HL-60/S4 treated with retinoic acid at 250 ng/mL for 4 days and 3 days (cell line): Measurements from ENCODE around the gene HERC3.

Experiments
- in situ Hi-C: fragments of 300-500 bp; cut with MboI; formaldehyde crosslinking; loops from 2 replicates; pipeline ENCODE4 v1.7.0; 2022; ENCODE audit warnings: low sequenced_read_pairs

HERC3 gene

DNA sequence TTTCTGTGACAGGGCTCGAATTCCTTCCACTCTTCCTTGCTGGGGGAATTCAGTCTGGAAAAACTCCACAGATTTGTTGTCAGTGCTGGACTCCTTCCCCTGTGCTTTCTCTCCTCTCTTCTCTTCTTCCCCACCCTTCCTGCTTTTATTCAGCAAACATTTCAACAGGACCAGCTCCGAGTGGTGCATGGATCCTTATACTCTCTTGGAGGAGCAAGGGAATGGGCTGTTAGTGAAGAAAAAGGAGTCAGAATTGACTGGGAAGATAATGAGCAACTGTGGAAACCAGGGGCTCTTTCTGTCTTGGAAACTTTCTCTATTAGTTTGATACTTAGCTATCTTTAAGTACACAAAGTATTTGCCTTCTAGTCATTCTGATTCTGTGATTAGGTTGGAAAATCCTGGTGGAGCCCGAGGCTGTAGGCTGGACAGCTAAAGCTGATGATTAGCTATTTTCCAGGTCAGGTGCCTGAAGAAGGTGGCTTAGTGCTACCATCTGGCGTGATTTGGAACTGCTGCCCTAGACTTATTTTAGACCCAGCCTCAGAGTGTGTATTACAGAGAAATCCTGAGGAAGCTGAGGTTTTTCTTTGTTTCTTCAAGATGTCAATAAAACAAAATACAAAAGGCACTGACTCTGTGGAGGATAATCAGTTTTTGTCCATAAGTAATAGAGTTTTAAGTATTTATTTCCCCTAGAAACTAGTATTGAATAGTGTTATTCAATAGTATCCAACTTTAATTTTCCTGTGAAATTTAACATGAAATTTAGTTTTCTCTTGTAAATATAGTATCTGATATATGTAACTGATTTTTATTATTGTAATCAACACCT, 67.0 kb downstream of the HERC3 start:
- in situ Hi-C loops: no loop called here

DNA sequence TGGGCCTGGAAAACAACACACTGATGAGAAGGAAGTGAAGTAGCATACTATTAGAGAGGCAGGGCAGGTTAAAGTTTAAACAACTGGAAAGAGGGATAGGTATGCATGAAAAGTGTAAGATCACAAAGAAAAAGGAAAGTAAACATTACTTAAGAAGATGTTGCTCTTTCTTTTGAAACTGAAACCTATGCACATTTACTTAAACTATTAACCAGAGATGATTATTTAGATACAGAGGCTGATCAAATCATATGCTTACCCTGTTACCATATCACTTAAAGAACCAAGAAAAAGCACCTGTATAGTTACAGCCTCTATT, 67.6 kb downstream of the HERC3 start:
- in situ Hi-C loops: no loop called here

DNA sequence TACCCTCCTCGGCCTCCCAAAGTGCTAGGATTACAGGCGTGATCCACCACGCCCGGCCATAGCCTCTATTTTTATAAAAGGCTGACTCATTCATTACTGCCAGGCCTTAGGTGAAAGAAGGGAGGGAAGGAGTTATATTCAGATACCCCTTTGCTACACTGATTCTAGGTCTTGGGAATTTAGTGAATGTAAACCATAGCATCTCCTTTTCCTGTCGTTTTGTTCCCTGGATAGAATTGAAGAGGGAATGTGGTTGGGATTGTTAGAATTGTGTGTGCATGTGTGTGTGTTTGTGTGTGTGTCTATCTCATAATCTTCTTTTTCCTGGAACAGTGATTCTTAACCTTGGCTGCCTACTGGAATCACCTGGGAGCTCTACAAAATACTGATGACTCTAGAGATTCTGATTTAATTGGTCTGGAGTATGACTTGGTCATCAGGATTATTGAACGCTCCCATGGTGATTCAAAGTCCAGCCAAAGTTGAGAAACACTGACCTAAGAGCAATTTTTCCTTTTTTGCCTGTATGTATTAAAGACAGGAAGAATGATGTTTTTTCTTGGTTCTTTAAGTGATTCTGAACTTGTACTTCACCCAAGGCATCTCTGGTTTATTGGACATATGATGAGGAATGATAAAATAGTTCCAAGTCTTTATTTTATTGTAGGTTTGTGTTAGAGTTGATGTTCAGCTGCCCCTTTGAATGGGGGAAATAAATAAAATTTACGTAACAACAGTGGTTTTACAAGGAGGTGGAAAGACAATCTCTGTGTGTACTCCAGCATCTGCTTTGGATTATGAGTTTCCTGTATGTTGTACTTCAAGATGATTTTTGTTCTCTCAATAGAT, 68.4 kb downstream of the HERC3 start:
- in situ Hi-C loops: no loop called here

DNA sequence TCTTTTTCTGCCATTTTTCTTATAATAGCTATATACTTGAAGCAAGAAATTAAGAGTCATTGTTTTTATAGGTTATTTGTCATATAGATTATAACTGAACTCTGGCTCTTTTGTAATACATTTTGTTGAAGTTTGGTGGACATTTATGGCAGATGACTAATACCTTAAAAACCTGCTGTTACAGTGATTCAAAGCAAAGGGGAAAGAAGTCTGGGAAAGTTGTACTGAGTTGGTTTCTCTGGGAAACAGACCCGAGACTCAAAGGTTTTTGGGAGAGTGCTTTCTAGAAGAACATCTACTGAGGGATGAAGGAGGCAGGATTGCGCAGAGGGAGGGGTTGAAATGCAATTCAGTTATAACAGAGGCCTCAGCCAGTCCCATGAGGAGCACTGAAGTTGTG, 69.5 kb downstream of the HERC3 start:
- in situ Hi-C loops: no loop called here

DNA sequence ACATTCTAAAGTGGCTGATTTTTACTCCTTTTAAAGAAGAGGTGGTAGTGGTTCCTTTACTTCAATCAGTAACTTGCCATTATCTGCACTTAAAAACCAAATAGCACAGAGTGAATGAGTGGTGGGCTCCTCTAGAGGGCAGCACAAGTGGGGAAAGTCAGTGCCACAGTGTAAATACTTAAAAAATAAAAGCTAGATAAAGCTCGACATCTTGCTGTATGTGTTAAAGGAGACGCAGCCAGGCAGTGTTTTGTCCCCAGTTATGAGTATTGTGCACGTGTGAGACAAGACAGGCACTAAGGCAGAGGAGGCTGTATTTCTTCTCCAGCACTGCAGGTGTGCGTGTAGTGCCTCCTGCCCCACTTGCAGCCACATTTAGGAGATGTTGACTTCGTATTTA, 80.7 kb downstream of the HERC3 start:
- in situ Hi-C loops: no loop called here

DNA sequence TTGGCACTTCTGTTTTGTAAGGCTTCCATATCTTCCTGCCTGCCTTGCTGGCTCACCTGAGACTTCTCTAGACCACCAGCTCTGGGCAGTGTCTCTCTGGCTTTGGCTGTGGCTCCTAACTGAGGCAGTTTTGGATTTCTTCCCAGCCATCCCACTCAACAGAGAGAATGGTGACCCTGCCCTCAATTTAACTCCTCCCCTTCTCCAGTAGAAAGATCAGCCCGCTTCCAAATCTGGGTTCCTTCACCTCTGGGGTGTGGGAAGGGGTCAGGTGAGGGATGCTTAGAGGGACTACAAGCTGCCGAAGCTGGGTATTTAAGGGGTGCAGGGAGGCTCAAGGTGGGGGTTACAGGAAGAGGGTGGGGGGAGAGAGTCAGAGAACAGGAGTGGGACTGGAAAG, 81.6 kb downstream of the HERC3 start:
- in situ Hi-C loops: no loop called here

DNA sequence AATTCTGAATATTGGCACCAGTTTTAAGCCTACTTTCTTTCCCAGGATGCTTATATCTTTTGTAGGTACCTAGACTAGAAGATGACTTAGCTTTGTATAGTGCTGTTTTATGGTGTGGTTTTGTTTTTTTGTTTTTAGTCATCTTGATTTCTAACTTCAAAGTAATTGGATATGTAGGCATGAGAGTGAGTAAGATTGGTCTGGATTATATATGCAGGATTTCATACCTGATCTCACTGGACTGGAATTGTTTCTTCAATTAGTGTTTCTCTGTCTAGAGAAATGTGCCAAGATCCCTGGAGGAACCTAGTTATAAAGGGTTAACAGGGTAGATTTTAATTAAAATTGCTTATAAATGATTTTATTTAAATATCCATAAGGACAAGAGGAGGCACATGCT, 82.3 kb downstream of the HERC3 start:
- in situ Hi-C loops: no loop called here

DNA sequence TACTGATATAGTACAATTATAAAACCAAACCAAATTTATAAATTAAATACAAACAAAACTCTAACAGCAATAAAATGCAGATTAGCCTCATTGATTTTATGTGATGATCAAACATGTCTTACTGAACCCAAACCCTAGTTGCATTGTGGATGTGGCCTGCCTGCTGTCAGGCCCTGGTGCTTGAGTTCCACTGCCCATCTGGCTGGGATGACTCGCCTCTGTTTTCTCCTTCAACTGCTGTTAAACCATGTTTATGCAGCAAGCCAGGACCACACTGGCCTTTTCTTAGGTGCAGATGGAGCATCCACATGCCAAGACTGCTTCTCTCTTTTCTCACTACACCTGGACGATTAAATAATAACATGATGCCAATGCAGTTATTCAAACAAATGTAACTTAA, 82.7 kb downstream of the HERC3 start:
- in situ Hi-C loops: no loop called here

DNA sequence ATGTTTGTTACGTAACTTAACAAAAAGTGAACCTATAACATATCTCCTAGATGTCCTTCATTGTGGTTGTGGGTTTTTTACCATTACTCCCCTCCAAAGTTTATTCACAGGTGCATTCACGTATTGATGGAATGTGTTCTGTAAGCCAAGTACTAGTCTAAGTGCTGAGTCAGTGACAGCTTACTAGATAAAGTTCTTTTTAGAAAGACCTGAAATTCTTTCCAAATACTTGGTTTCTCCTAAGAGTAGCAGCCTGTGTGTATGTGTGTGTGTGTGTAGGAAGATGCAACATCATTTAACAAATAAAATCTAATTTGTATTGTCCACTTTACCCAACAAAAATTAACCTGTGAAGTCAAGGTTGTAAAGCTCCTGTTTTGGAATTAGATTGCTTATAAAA, 83.3 kb downstream of the HERC3 start:
- in situ Hi-C loops: no loop called here

DNA sequence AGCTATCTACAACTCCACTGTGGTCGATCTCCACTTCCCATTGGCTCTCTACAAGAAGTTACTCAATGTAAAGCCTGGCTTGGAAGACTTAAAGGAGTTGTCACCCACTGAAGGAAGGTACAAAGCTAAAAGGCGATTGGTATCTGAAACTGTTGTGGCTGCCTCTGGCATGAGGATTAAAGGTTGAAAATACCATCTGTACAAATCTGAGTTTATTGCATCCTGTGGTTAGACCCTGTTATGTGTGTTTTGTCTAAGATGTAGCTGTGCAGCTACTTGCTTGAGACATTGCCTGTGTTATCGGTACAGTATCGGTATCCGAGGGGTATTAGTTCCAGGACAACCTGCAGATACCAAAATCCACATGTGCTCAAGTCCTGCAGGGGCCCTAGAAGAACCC, 88.9 kb downstream of the HERC3 start:
- in situ Hi-C loops: no loop called here

DNA sequence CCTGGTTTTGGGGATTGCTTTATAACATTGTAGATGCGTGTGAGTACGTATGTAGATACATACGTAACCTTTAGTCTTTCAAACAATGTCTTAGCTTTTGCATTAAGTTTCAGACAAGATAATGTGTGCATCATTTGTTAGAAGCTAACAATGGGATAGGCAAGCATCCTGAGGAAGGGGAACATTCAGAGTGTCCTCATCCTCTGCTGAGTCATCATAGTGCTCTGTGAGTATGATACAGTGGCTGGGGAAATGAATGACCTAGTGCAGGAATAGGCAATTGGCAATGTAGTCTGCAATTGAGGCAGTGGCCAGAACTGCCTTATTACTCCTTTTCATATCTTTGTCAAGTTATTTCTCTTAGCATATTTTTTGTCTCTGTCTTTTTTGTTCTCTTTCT, 98.1 kb downstream of the HERC3 start:
- in situ Hi-C loops: no loop called here

DNA sequence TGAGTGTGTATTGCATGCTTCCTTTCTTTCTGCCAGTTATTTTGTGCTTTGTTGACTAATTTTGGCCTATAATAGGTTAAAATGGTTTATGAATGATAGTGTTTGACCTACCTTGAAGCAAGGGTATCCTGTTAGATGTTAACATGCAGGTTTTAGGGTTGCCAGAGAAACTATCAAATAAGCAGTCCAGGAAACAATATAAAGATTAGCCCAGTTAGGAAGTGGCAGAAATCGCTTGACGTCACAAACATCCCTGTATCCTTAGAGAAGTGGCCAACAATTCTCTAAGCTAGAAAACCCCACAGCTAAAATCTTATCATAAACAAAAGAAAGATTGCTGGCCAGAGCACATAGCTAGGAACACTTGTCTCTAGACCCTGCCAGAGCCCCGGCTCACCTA, 101.5 kb downstream of the HERC3 start:
- in situ Hi-C loops: no loop called here

DNA sequence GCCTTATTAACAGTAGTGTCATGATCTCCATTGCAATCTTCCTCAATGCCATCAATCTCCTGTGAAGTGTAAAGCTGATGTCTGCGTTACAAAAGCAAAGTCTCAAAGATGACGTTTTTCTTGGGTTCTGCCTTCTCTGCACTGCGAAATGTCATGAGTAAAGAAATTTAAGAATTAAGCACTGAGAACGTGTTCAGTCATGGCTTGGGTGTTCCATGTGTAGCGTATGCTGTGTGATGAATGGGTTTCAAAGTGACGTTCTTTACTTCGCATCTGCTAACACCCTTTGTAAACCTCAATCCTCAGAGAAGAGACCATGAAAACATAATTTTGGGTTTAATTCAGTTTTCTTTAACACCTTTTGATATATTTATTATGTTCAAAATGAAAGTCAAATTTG, 104.3 kb downstream of the HERC3 start:
- in situ Hi-C loops: no loop called here

DNA sequence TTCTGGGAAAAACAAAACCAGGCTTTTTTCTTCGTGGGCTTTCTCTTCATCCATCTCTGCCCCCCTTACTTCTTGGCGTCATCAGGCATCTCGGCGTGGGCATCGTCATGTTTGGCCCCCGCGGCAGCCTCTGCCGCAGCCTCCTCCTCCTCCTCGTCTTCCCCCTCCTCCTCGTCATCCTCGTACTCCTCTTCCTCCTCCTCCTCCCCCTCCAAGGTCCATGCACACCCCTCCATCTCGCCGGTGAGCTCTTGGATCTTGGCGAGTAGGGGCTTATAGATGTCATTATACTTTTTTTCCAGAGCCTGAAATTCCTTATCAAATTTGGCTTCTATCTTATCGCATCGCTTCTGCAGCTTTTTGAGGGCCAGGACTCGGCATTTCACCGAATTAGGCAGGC, 104.9 kb downstream of the HERC3 start:
- in situ Hi-C loops: no loop called here

DNA sequence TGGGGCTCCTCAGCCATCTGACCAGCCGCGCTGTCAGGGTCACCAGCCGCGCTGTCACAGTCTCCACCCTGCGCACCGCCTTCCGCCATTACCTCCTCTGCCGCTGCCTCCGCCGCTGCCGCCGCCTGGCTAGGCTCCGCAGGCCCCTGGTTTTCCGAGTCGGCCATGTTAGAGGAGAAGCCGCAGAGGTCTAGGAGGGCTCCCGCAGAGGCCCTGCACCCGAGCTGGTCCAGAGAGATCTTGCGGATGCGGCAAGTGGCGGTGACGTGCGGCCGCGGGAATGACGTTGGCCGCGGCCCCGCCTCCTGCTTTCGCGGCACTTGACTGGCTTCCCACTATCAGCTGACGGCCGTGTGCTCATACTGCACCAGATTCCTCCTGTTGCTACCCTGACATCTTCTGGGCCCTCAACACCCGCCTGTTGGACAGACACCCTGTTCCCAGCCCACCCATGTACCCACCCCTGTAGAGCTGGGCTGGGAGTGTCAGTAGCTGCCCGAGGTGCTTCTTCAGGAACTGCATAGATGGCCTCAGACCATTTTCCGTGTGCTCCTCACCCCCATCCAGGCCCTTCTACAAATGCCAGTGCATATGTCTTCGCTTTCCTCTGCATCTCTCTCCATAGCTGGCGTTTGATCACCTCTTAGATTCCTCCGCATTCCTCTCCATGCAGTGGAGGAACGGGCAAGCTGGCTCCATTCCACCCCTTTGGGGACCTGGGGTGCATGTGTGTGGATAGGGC, 105.5 kb downstream of the HERC3 start, which contains the start of gene NAP1L5:
TSS of gene NAP1L5 (minus strand) at position 242 of the 742 bp plus-strand sequence. CDS start at position 167, 75 bp downstream.
- in situ Hi-C loops: no loop called here

DNA sequence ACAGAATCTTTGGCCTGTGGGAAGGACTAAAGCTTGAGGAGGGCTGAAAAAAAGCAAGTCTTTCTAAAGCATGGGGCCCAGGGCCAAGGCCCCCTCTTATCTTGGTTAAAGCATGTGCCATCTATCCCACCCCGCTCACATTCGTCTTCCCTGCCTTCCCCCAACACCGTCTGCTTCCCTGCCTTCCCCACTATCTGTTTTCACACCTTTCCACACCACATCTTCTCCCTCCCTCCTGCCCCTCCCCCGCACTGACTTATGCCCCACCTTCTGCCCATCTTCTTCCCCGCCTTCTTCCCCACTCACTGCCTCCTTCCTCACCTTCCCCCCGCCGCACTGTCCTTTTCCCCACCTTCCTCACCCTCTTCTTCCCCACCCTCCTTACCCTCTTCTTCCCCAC, 106.2 kb downstream of the HERC3 start:
- in situ Hi-C loops: no loop called here

DNA sequence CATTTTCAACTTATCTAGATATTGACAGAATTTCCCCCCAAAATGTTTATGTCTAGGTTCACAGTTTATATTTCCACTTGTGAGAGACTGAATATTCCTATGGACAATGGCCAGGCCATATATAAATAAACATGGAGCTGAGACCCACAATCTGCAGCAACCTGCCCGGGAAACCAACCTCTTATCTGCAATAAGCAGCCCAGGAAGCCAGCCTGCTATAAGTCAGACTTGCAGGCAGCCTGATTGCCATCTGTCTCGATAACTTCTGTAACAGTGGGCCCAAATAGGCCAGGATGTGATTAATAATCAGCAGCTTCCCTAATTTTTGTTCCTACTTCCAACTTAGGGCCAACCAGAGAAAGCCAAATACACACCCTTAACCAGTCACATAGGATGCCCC, 110.5 kb downstream of the HERC3 start:
- in situ Hi-C loops: no loop called here

DNA sequence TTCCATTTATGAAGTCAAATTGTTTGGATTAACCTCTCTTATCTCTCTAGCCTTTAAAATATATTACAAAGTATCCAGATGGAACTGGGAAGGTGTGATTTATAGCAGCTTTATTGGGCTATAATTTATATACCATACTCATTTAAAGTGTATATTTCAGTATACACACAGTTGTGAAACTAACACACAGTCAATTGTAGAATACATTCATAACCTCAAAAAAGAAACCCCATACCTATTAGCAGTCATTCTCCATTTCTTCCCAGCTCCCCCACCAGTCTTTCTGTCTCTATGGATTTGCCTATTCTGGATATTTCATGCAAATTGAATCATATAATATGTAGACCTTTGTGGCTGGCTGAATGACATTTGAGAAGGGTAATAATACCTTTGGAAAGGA, 112.9 kb downstream of the HERC3 start:
- in situ Hi-C loops: no loop called here

DNA sequence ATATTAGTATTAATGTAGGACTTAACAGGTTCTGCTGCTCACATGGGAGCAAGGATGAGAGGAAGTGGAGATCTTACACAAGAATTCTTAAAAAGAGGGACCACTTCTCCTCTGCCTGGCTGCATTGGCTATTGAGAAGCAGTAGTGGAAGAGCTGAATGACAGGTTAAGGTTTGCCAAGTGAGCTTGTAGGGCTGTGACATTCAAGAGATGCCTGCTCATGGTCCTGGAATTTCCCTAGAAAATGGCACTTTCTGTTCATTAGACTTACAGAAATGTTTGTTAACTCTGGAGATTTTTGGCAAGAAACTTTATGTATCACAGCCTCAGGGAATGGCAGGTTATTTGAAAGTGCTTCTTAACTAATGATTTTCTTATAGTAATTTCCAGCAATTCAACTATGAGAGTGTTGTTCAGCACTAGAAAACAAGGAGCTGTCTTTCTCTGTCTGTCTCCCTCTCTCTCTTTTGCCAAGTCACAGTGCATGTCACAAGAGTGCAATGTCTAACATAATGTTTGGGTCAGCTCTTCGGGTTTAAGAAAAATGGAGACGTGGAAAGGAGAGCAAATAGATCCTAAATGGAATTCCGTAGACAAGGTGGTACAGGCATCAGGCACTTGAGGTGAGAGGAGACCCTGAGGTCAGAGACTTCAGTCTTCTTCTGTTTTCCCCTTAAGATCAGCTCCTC, 113.7 kb downstream of the HERC3 start:
- in situ Hi-C loops: no loop called here

DNA sequence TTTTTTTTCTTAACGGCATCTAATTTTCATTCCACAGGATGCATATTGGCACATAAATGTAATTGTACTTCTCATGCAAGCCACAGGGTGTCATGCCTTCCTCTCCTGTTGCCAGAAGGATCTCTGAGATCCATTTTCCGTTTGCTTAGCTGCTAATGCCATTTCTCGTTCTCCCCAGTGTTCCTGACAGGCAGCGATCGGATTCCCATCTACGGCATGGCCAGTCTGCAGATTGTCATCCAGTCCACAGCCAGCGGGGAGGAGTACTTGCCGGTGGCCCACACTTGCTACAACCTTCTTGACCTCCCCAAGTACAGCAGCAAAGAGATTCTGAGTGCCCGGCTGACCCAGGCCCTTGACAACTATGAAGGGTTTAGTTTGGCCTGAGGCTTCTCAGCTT, 114.3 kb downstream of the HERC3 start:
- in situ Hi-C loops: no loop called here

DNA sequence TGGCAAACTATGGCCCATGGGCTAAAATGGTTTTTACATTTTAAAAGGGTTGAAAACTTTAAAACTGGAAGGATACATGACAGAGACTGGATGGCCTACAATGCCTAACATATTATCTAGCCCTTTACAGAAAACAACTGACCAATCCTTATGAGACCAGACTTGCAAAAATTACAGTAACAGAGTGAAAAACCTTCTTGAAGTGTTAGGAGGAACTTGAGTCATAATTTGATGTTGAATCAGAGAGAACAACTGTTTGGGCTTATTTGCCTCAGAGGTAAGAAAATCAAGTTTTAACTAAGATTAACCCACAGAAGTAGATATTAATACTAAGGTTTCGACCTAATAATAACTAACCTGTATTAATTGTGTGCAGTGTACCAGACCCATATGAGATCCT, 117.7 kb downstream of the HERC3 start:
- in situ Hi-C loops: no loop called here
